Uterus (tissue), 4 donors: ENCODE measurements around the gene LHX4. TPM values are rescaled to one million over a fixed set of nuclear protein-coding genes. Genes with fewer than 3 reads are reported as not detected.

Experiments used
- DNase-seq, 2 donors: peaks; one replicate each; pipeline ENCODE4 v3.0.0-alpha.2; 2019 to 2020
- H3K27ac ChIP-seq, 2 donors: fragments of 200-600 bp; sonication (generic); 1 replicate in 1 of 2; 2 replicates in 1 of 2; pipeline ENCODE4 v1.5.1; 2016 to 2018
- H3K27me3 ChIP-seq, 2 donors: fragments of 200-600 bp; sonication (generic); one replicate each; pipeline ENCODE4 v1.5.1; 2018 to 2019; ENCODE audit warnings: control low read depth in 1 of 2
- H3K36me3 ChIP-seq, 2 donors: fragments of 200-600 bp; sonication (generic); one replicate each; pipeline ENCODE4 v1.5.1; 2019; ENCODE audit warnings: control low read depth in 1 of 2
- H3K4me1 ChIP-seq, 2 donors: fragments of 200-600 bp; sonication (generic); one replicate each; pipeline ENCODE4 v1.5.1; 2018 to 2019; ENCODE audit warnings: control low read depth in 1 of 2
- H3K4me3 ChIP-seq, 2 donors: fragments of 200-600 bp; sonication (generic); 1 replicate in 1 of 2; 2 replicates in 1 of 2; pipeline ENCODE4 v1.5.1; 2018 to 2019; ENCODE audit warnings: mild to moderate bottlenecking in 1 of 2
- H3K9me3 ChIP-seq, 2 donors: fragments of 200-600 bp; sonication (generic); one replicate each; pipeline ENCODE4 v1.5.1; 2019; ENCODE audit warnings: control low read depth in 1 of 2
- POLR2A ChIP-seq, 2 donors: fragments of 450-650 bp; IDR thresholded peaks; one replicate each; pipeline ENCODE4 v1.6.1; 2016; ENCODE audit warnings: antibody characterized with exemption in 2 of 2, mild to moderate bottlenecking in 1 of 2, moderate library complexity in 1 of 2
- intact Hi-C: fragments of 100-400 bp; cut with DNase I; formaldehyde crosslinking; loops from one replicate; pipeline ENCODE4 v1.15.1; 2023; ENCODE audit warnings: low total_unique reads
- total RNA-seq, 4 donors: library from RNA; depleted of rRNA in 3 of 4; stranded (reverse); fragments of >200 nt in 3 of 4; gene quantifications; one replicate each; pipeline versions ENCODE4 v1.1.0 to v1.2.4, GENCODE V29; 2014 to 2023
- TF ChIP-seq, protein P1 (sequence below), 4 experiments: fragments of 200-600 bp in 2 of 4; fragments of 450-650 bp in 2 of 4; sonication (generic) in 2 of 4; IDR thresholded peaks; one replicate each; pipeline ENCODE4 v1.5.1; 2016 to 2019; ENCODE audit warnings: antibody characterized with exemption in 4 of 4, mild to moderate bottlenecking in 2 of 4, moderate library complexity in 1 of 4
- donor health status: DM: yes; HTN: yes; CAD: no.

The LHX4 gene
- total RNA-seq, 4 donors from 2014 or later, result not detected

GRCh38 chr1:180309338-180309737, 79.3 kb downstream of the LHX4 start:
- Histone ChIP-seq H3K27ac (no peak overlapping the region), H3K4me3 (no peak overlapping the region), H3K9me3 (no peaks in the 10 kb centered on the region), H3K27me3 (no peaks in the 10 kb centered on the region), H3K36me3 (no peaks in the 10 kb centered on the region), H3K4me1 (no peaks in the 10 kb centered on the region)
- TF ChIP-seq, protein P1, sequence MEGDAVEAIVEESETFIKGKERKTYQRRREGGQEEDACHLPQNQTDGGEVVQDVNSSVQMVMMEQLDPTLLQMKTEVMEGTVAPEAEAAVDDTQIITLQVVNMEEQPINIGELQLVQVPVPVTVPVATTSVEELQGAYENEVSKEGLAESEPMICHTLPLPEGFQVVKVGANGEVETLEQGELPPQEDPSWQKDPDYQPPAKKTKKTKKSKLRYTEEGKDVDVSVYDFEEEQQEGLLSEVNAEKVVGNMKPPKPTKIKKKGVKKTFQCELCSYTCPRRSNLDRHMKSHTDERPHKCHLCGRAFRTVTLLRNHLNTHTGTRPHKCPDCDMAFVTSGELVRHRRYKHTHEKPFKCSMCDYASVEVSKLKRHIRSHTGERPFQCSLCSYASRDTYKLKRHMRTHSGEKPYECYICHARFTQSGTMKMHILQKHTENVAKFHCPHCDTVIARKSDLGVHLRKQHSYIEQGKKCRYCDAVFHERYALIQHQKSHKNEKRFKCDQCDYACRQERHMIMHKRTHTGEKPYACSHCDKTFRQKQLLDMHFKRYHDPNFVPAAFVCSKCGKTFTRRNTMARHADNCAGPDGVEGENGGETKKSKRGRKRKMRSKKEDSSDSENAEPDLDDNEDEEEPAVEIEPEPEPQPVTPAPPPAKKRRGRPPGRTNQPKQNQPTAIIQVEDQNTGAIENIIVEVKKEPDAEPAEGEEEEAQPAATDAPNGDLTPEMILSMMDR (IDR thresholded peaks at IDR 0.05), result no peak
- TF ChIP-seq POLR2A (IDR thresholded peaks at IDR 0.05), result no peak
- no peak for DNase-seq
- intact Hi-C loops, result no loop called here

GRCh38 chr1:180310095-180310494, 80.0 kb downstream of the LHX4 start:
- DNase-seq, result no peak
- Histone ChIP-seq H3K27me3 (no peaks in the 10 kb centered on the region), H3K9me3 (no peaks in the 10 kb centered on the region), H3K36me3 (no peaks in the 10 kb centered on the region), H3K4me3 (no peak overlapping the region), H3K27ac (no peak overlapping the region), H3K4me1 (no peaks in the 10 kb centered on the region)
- no peak for TF ChIP-seq POLR2A (IDR thresholded peaks at IDR 0.05)
- TF ChIP-seq, protein P1 (IDR thresholded peaks at IDR 0.05), result no peak
- intact Hi-C loops, result no loop called here

DNA sequence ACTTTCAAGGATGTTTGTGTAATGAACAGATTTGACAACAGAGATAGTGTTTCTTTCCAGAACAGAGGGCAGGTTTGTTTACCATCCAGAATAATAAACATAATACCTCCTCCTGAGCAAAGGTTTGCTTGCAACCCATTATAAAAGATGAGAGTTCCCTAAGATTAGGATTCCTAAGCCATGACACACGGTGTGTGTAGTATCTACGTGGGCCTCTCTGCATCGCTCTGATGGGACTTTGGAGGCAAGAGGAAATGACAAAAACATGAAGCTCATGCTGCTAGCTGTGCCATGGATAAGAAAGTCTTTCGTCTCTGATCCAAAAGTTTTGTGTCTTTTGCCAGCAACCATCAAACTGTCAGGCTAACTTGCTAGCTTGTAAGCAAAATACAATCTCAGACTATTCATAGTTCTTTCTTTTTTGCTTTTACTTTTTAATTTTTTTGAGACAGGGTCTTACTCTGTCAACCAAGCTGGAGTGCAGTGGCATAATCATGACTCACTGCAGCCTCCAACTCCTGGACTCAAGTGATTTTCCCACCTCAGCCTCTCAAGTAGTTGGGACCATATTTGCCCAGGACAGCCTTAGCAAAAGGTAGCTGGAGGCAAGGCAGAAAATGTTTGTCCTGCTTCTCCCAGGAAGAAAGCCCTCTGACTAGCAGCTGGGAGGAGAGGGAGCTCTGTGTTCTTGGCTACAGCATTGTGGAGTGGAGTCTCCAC, 81.1 kb downstream of the LHX4 start:
- TF ChIP-seq, protein P1 (IDR thresholded peaks at IDR 0.05), result no peak
- no peak for TF ChIP-seq POLR2A (IDR thresholded peaks at IDR 0.05)
- Histone ChIP-seq H3K36me3 (no peaks in the 10 kb centered on the region), H3K4me1 (no peaks in the 10 kb centered on the region), H3K9me3 (no peaks in the 10 kb centered on the region), H3K27me3 (no peaks in the 10 kb centered on the region), H3K4me3 (no peak overlapping the region), H3K27ac (no peak overlapping the region)
- DNase-seq, result no peak
- intact Hi-C loops, result no loop called here

DNA sequence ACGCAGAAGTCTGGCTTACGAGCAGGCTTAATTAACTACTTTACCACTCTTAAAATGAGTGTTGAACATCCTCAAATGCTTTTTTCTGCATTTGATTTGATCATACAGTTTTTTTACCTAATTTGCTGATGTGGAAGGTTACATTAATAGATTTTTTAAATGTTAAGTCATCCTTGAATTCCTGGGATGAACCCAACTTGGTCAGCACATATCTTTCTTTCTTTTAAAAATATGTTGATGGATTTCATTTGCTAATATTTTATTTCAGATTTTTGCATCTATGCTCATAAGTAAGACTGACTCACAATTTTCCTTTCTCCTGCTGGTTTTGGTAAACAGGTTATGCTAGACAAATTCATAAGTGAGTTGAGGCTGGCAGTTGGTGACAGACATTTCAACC, 82.9 kb downstream of the LHX4 start:
- H3K9me3 ChIP-seq, result no peaks in the 10 kb centered on the region
- H3K4me1 ChIP-seq, result no peaks in the 10 kb centered on the region
- no peaks in the 10 kb centered on the region for H3K36me3 ChIP-seq
- DNase-seq, result no peak
- intact Hi-C loops, result no loop called here
- TF ChIP-seq, protein P1 (IDR thresholded peaks at IDR 0.05), result no peak
- no peak for TF ChIP-seq POLR2A (IDR thresholded peaks at IDR 0.05)
- H3K27me3 ChIP-seq, result no peaks in the 10 kb centered on the region
- no peak overlapping the region for H3K4me3 ChIP-seq
- no peak overlapping the region for H3K27ac ChIP-seq

DNA sequence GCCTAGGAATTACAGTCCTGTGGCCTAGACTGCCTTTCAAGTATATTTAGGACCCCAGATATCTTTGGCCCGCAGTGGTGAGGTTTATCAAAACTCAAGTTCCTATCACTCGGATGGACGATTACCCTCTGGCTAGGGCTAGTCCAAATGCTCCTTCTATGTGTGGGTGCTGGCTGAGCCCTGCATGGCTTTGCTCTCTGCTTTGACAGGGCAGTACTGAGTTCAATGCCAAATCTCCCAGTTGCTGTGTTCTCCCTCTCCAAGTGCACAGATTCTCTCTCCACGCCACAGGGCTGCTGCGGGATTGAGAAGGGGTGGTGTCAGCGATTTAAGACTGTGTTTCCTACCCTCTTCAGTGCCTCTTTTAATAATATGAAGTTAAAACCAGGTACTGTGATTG, 97.0 kb downstream of the LHX4 start:
- H3K36me3 ChIP-seq, result no peaks in the 10 kb centered on the region
- no peaks in the 10 kb centered on the region for H3K9me3 ChIP-seq
- TF ChIP-seq POLR2A (IDR thresholded peaks at IDR 0.05), result no peak
- TF ChIP-seq, protein P1 (IDR thresholded peaks at IDR 0.05), result no peak
- no peaks in the 10 kb centered on the region for H3K4me1 ChIP-seq
- no peak for DNase-seq
- no peak overlapping the region for H3K4me3 ChIP-seq
- H3K27ac ChIP-seq, result no peak overlapping the region
- H3K27me3 ChIP-seq, result no peaks in the 10 kb centered on the region
- intact Hi-C loops, result no loop called here

Other genes with a start within 250 kb of the LHX4 start
- 10 to 100 TPM; 18.2 to 96.8 (median 57.7) TPM for gene QSOX1, start 75.4 kb upstream of the LHX4 start, total RNA-seq